ENCODE measurements around the gene PCDHGC3. TPM values are rescaled to one million over a fixed set of nuclear protein-coding genes. Genes with fewer than 3 reads are reported as not detected.

The PCDHGC3 gene
- total RNA-seq, 1 experiment from 2014 or later, result 1.2 TPM

GRCh38 chr5:141488591-141489561 lies 13.1 kb downstream of the PCDHGC3 start, which contains the start of gene PCDHGC5:
Gene PCDHGC5, plus strand, starts transcription at chr5:141489081. Its CDS starts 160 bp downstream, at chr5:141489241.
- RAD21 ChIA-PET (ENCODE audit: low non-redundant PET in 1 of 2, low total read pairs in 2 of 2, uncharacterized antibody in 2 of 2, unreplicated experiment in 2 of 2), result no interaction called here
- DNase-seq (ENCODE audit: low read depth, low spot score) (no peak), ATAC-seq (no peak)
- CTCF ChIA-PET, result interaction anchor here (1.0 kb wide), 1 partner anchor 8 kb away, joined by 3 read pairs; no protein-coding TSS in a partner anchor
- intact Hi-C loops (cut with micrococcal nuclease), result no loop called here
- Histone ChIP-seq H3K4me3 (replicated peaks in 1 of 2; ENCODE audit: low read depth in 1 of 2, low read length in 2 of 2) (no peak within 1 kb of the TSS), H4K20me1 (ENCODE audit: insufficient read depth) (no peaks in the 10 kb centered on the region), H3K79me2 (ENCODE audit: insufficient read depth, low read length) (no peaks in the 10 kb centered on the region), H3K4me1 (ENCODE audit: control insufficient read depth in 1 of 2, insufficient read depth in 2 of 2, low read length in 2 of 2) (no peaks in the 10 kb centered on the region), H3K36me3 (ENCODE audit: control insufficient read depth in 1 of 2, insufficient read depth in 2 of 2, low read length in 2 of 2) (no peaks in the 10 kb centered on the region), H3K4me2 (ENCODE audit: low read length) (no peak within 1 kb of the TSS), H3K27me3 (ENCODE audit: insufficient read depth, low read length) (no peaks in the 10 kb centered on the region), H3K9me2 (ENCODE audit: insufficient read depth) (no peaks in the 10 kb centered on the region), H3K9ac (ENCODE audit: low read length) (no peak within 1 kb of the TSS), H3K9me3 (ENCODE audit: control insufficient read depth in 1 of 2, insufficient read depth in 1 of 2, low read depth in 1 of 2, low read length in 2 of 2) (no peaks in the 10 kb centered on the region), H3K27ac (ENCODE audit: low read depth, low read length) (no peak within 1 kb of the TSS), H2AFZ (ENCODE audit: low read depth, low read length, poor library complexity, severe bottlenecking) (no peak within 1 kb of the TSS)
- no peak for TF ChIP-seq ATF3 (IDR thresholded peaks at IDR 0.05)
- TF ChIP-seq SRF (IDR thresholded peaks at IDR 0.05; ENCODE audit: low read depth), result no peak
- no peak for TF ChIP-seq SP1 (IDR thresholded peaks at IDR 0.05; ENCODE audit: low read depth)
- no peak for TF ChIP-seq ZBTB33 (IDR thresholded peaks at IDR 0.05; ENCODE audit: extremely low read depth, insufficient replicate concordance, low read length)
- no peak for TF ChIP-seq EZH2 (IDR thresholded peaks at IDR 0.05)
- POLR2A ChIA-PET, result interaction anchor here (1.3 kb wide), 1 partner anchor 14 kb away, joined by 3 read pairs; the partner anchor contains the start of gene PCDHGC3
- no TSS peak for BruUV-seq (replicated peaks)
